A549 (cell line): Measurements from ENCODE around the gene OR6C65. TPM values are rescaled to one million over a fixed set of nuclear protein-coding genes. Genes with fewer than 3 reads are reported as not detected.

Source experiments
- ATAC-seq, 2 experiments: fragments of 200-7000 bp in 1 of 2; fragments of >200 bp in 1 of 2; cut with Nextera tagmentation in 1 of 2; cut with Tn5 transposase in 1 of 2; 3 replicates each; pipeline versions ENCODE4 v1.8.0 to v1.9.1; 2018 to 2020; ENCODE audit warnings: mild to moderate bottlenecking in 1 of 2, moderate library complexity in 1 of 2
- CTCF ChIA-PET: fragments of 300-600 bp; sonication (Branson Sonifier 250); formaldehyde crosslinking; extraction: SDS; loops from one replicate; lab custom pipeline; 2021; ENCODE audit warnings: antibody characterized with exemption, inconsistent platforms; lab: Yijun Ruan, JAX
- POLR2A ChIA-PET: fragments of 350-600 bp; formaldehyde crosslinking; extraction: SDS; loops from one replicate; lab custom pipeline; 2021; ENCODE audit warnings: antibody characterized with exemption, inconsistent platforms; lab: Yijun Ruan, JAX
- DNase-seq, 2 experiments: peaks; one replicate each; pipeline versions ENCODE4 v3.0.0 to v3.0.0-alpha.2; 2011 to 2016; ENCODE audit warnings: low read depth in 1 of 2, low spot score in 1 of 2
- FAIRE-seq: peaks from 2 replicates; lab custom pipeline; 2011; peaks lifted over from hg19 to GRCh38; lab: Jason Lieb, UNC
- H3K27ac ChIP-seq, 2 experiments: fragments of >200 bp; sonication (Bioruptor Twin); formaldehyde crosslinking; 3 replicates each; pipeline ENCODE4 v1.5.1; 2016 to 2017
- H3K4me1 ChIP-seq: fragments of >200 bp; sonication (Bioruptor Twin); formaldehyde crosslinking; 3 replicates; pipeline ENCODE4 v1.6.1; 2016
- H3K4me2 ChIP-seq: fragments of >200 bp; sonication (Bioruptor Twin); formaldehyde crosslinking; 3 replicates; pipeline ENCODE4 v1.6.1; 2016
- H3K4me3 ChIP-seq: fragments of >200 bp; sonication (Bioruptor Twin); formaldehyde crosslinking; 3 replicates; pipeline ENCODE4 v1.5.1; 2016
- H3K9me3 ChIP-seq: fragments of >200 bp; sonication (Bioruptor Twin); formaldehyde crosslinking; 3 replicates; pipeline ENCODE4 v1.6.1; 2016
- ATOH8 ChIP-seq: fragments of 250-450 bp; sonication (Bioruptor Pico); IDR thresholded peaks from 2 replicates; pipeline ENCODE4 v1.5.0; 2020; ENCODE audit warnings: low read depth, mild to moderate bottlenecking, moderate library complexity
- BHLHE40 ChIP-seq: IDR thresholded peaks from 2 replicates; pipeline ENCODE4 v1.6.1; 2012; ENCODE audit warnings: low read depth, low read length, inconsistent platforms
- CBX8 ChIP-seq: fragments of 200-600 bp; sonication (generic); IDR thresholded peaks from 2 replicates; pipeline ENCODE4 v1.6.1; 2016
- CEBPB ChIP-seq, 2 experiments: fragments of >200 bp in 1 of 2; sonication (Bioruptor Twin) in 1 of 2; formaldehyde crosslinking in 1 of 2; IDR thresholded peaks; 2 replicates each; pipeline ENCODE4 v1.6.1; 2012 to 2016
- CHD2 ChIP-seq: fragments of 150-350 bp; IDR thresholded peaks from 2 replicates; pipeline ENCODE4 v1.6.1; 2014; ENCODE audit warnings: low read length; ENCODE audit not compliant: partially characterized antibody
- CTCF ChIP-seq: fragments of >200 bp; sonication (Bioruptor Twin); formaldehyde crosslinking; IDR thresholded peaks from 3 replicates; pipeline ENCODE4 v1.5.1; 2016
- EHMT2 ChIP-seq: fragments of 200-600 bp; sonication (generic); IDR thresholded peaks from 2 replicates; pipeline ENCODE4 v1.6.1; 2016; ENCODE audit warnings: antibody characterized with exemption, low read depth, mild to moderate bottlenecking, moderate library complexity
- ESRRA ChIP-seq: fragments of 150-350 bp; IDR thresholded peaks from 2 replicates; pipeline ENCODE4 v1.6.1; 2014; ENCODE audit warnings: mild to moderate bottlenecking, low read length, borderline replicate concordance
- FOSB ChIP-seq: fragments of 250-450 bp; sonication (Bioruptor Pico); IDR thresholded peaks from 2 replicates; pipeline ENCODE4 v1.5.0; 2020; ENCODE audit warnings: mild to moderate bottlenecking, moderate library complexity
- FOXS1 ChIP-seq: fragments of 250-450 bp; sonication (Bioruptor Pico); IDR thresholded peaks from 2 replicates; pipeline ENCODE4 v1.5.0; 2020; ENCODE audit warnings: mild to moderate bottlenecking, moderate library complexity
- GATA3 ChIP-seq: IDR thresholded peaks from 2 replicates; pipeline ENCODE4 v1.6.1; 2012; ENCODE audit warnings: borderline replicate concordance
- HOXB5 ChIP-seq: fragments of 250-450 bp; sonication (Bioruptor Pico); IDR thresholded peaks from 2 replicates; pipeline ENCODE4 v1.5.0; 2020; ENCODE audit warnings: mild to moderate bottlenecking, moderate library complexity
- JUNB ChIP-seq: fragments of >200 bp; sonication (Bioruptor Twin); formaldehyde crosslinking; IDR thresholded peaks from 2 replicates; pipeline ENCODE4 v1.6.1; 2016
- KDM1A ChIP-seq: fragments of 200-600 bp; sonication (generic); IDR thresholded peaks from 2 replicates; pipeline ENCODE4 v1.6.1; 2016; ENCODE audit warnings: low read depth, mild to moderate bottlenecking
- MAZ ChIP-seq: fragments of 150-350 bp; IDR thresholded peaks from 2 replicates; pipeline ENCODE4 v1.6.1; 2014; ENCODE audit warnings: antibody characterized with exemption, low read depth, low read length, borderline replicate concordance
- PBX3 ChIP-seq: IDR thresholded peaks from 2 replicates; pipeline ENCODE4 v1.6.1; 2012
- POLR2A ChIP-seq: IDR thresholded peaks from 2 replicates; pipeline ENCODE4 v1.6.1; 2012; ENCODE audit warnings: mild to moderate bottlenecking, low read length
- POLR2AphosphoS2 ChIP-seq: conservative IDR thresholded peaks from 2 replicates; pipeline ENCODE4 v1.6.1; 2012; ENCODE audit warnings: low read length, improper control_type of control experiment, inconsistent platforms
- RARB ChIP-seq: fragments of 250-450 bp; sonication (Bioruptor Pico); IDR thresholded peaks from 2 replicates; pipeline ENCODE4 v1.8.0; 2021; ENCODE audit warnings: mild to moderate bottlenecking, moderate library complexity
- REST ChIP-seq: fragments of 200-600 bp; sonication (generic); IDR thresholded peaks from 2 replicates; pipeline ENCODE4 v1.6.1; 2016; ENCODE audit warnings: antibody characterized with exemption, mild to moderate bottlenecking, moderate library complexity
- RFX5 ChIP-seq: fragments of 450-650 bp; IDR thresholded peaks from 2 replicates; pipeline ENCODE4 v1.7.1; 2014; ENCODE audit warnings: antibody characterized with exemption, mild to moderate bottlenecking, moderate library complexity
- SREBF2 ChIP-seq: fragments of 450-650 bp; IDR thresholded peaks from 2 replicates; pipeline ENCODE4 v1.6.1; 2014; ENCODE audit warnings: mild to moderate bottlenecking, moderate library complexity
- ZC3H11A ChIP-seq: fragments of 450-650 bp; IDR thresholded peaks from 2 replicates; pipeline ENCODE4 v1.6.1; 2014; ENCODE audit warnings: antibody characterized with exemption, mild to moderate bottlenecking
- ZFP36 ChIP-seq: fragments of 450-650 bp; IDR thresholded peaks from 2 replicates; pipeline ENCODE4 v1.6.1; 2014; ENCODE audit warnings: borderline replicate concordance; ENCODE audit not compliant: partially characterized antibody
- ZNF302 ChIP-seq: fragments of 250-450 bp; sonication (Bioruptor Pico); IDR thresholded peaks from 2 replicates; pipeline ENCODE4 v1.9.0; 2021; ENCODE audit warnings: inconsistent platforms, mild to moderate bottlenecking, moderate library complexity
- ZSCAN20 ChIP-seq: fragments of 250-450 bp; sonication (Bioruptor Pico); IDR thresholded peaks from 2 replicates; pipeline ENCODE4 v1.8.0; 2022; ENCODE audit warnings: mild to moderate bottlenecking, moderate library complexity
- WGBS: methylation state at CpG from one replicate; pipeline ENCODE4 v1.1.6; 2017; ENCODE audit errors: missing lambda C conversion rate; 5-methylcytosine and 5-hydroxymethylcytosine counted together
- polyA plus RNA-seq, 4 experiments: library from polyadenylated mRNA; depleted of rRNA in 3 of 4; stranded (reverse); fragments of >200 nt; fragmentation: RNase III in 1 of 4; extraction: RNeasy Plus Mini Kit Qiagen cat#74134 plus additional on column Dnase treatment in 1 of 4; gene quantifications; 2 replicates in 3 of 4; 3 replicates in 1 of 4; pipeline ENCODE4 v1.2.3, GENCODE V29; 2011 to 2017

Gene OR6C65
- polyA plus RNA-seq, 2 of the 4 experiments (the other 2 are of a cell fraction) = not detected

- TF ChIP-seq PBX3 (no peak), ZC3H11A (no peak), MAZ (no peak), JUNB (no peak), ATOH8 (CRISPR knock-in tag) (no peak)
- TF ChIP-seq, all 56 proteins: peak for 0
Measured at GRCh38 chr12:55362675-55363074, 37.7 kb upstream of the OR6C65 start, which contains the start of gene OR6C75 (continued).

- TF ChIP-seq SREBF2 = no peak
- TF ChIP-seq CTCF = no peak
- TF ChIP-seq ZNF302 (CRISPR knock-in tag) = no peak
- TF ChIP-seq CHD2 = no peak
- TF ChIP-seq ZSCAN20 (CRISPR knock-in tag) = no peak
- no peak for TF ChIP-seq HOXB5 (CRISPR knock-in tag)
- no peak for TF ChIP-seq ZFP36
- TF ChIP-seq FOSB (CRISPR knock-in tag) = no peak
- no peak for TF ChIP-seq ZC3H11A
- no peak overlapping the region for H3K4me2 ChIP-seq
- WGBS = under 1% methylated on average over 3 of the region's 3 CpGs
- POLR2A ChIA-PET = no interaction called here
- no peaks in the 10 kb centered on the region for H3K9me3 ChIP-seq
- CTCF ChIA-PET = no interaction called here
- H3K27ac ChIP-seq = no peak overlapping the region
- H3K4me3 ChIP-seq = no peak overlapping the region
- no peaks in the 10 kb centered on the region for H3K4me1 ChIP-seq
- ATAC-seq = no peak
- FAIRE-seq = no peak
- DNase-seq = no peak
Measured at GRCh38 chr12:55365086-55365485, 35.2 kb upstream of the OR6C65 start.

- ChIA-PET POLR2A (no interaction called here), CTCF (no interaction called here)
- no peak for FAIRE-seq
- Histone ChIP-seq H3K27ac (no peak overlapping the region), H3K9me3 (no peaks in the 10 kb centered on the region), H3K4me2 (no peak overlapping the region), H3K4me3 (no peak overlapping the region), H3K4me1 (no peaks in the 10 kb centered on the region)
- WGBS = 25% methylated on average over 4 of the region's 4 CpGs
- ATAC-seq = no peak
- TF ChIP-seq MAZ (no peak), GATA3 (no peak), ZFP36 (no peak), KDM1A (no peak), HOXB5 (CRISPR knock-in tag) (no peak), CBX8 (no peak), BHLHE40 (no peak), RFX5 (no peak), CEBPB (IDR thresholded peaks at IDR 0.05) (no peak), ESRRA (no peak), RARB (no peak), FOXS1 (CRISPR knock-in tag) (no peak), EHMT2 (no peak), REST (no peak), POLR2AphosphoS2 (no peak), POLR2A (no peak)
- DNase-seq = no peak
Measured at GRCh38 chr12:55372521-55372920, 27.8 kb upstream of the OR6C65 start.
